WTC11 (cell line): Measurements from ENCODE around the gene ANKZF1.

Source experiments
- AFF4 ChIP-seq: sonication (generic); formaldehyde crosslinking; IDR thresholded peaks from 2 replicates; pipeline ENCODE4 v1.8.1; 2023; ENCODE audit warnings: mild to moderate bottlenecking, missing genetic modification reagents, borderline replicate concordance
- ARID4B ChIP-seq: sonication (generic); formaldehyde crosslinking; IDR thresholded peaks from 2 replicates; pipeline ENCODE4 v1.8.0; 2023; ENCODE audit warnings: missing genetic modification reagents, mild to moderate bottlenecking, borderline replicate concordance
- ATF3 ChIP-seq: sonication (generic); formaldehyde crosslinking; conservative IDR thresholded peaks from 2 replicates; pipeline ENCODE4 v1.8.1; 2022; ENCODE audit warnings: mild to moderate bottlenecking, missing genetic modification reagents
- ATF6 ChIP-seq: sonication (generic); formaldehyde crosslinking; IDR thresholded peaks from 2 replicates; pipeline ENCODE4 v1.8.1; 2023; ENCODE audit warnings: mild to moderate bottlenecking, missing genetic modification reagents
- CTCF ChIP-seq: fragments of 200-600 bp; IDR thresholded peaks from 2 replicates; pipeline ENCODE4 v1.8.0; 2022; ENCODE audit warnings: antibody characterized with exemption
- E2F1 ChIP-seq: sonication (generic); formaldehyde crosslinking; IDR thresholded peaks from 2 replicates; pipeline ENCODE4 v1.8.0; 2022; ENCODE audit warnings: mild to moderate bottlenecking, missing genetic modification reagents
- FOXJ3 ChIP-seq: sonication (generic); formaldehyde crosslinking; IDR thresholded peaks from 2 replicates; pipeline ENCODE4 v1.9.0; 2021; ENCODE audit warnings: missing genetic modification reagents, mild to moderate bottlenecking, borderline replicate concordance
- FOXP4 ChIP-seq: sonication (generic); formaldehyde crosslinking; IDR thresholded peaks from 2 replicates; pipeline ENCODE4 v1.8.0; 2022; ENCODE audit warnings: mild to moderate bottlenecking, missing genetic modification reagents
- PREB ChIP-seq: sonication (generic); formaldehyde crosslinking; IDR thresholded peaks from 2 replicates; pipeline ENCODE4 v1.8.1; 2022; ENCODE audit warnings: mild to moderate bottlenecking, missing genetic modification reagents, moderate library complexity, borderline replicate concordance
- USF1 ChIP-seq: sonication (generic); formaldehyde crosslinking; IDR thresholded peaks from 2 replicates; pipeline ENCODE4 v1.8.0; 2022; ENCODE audit warnings: mild to moderate bottlenecking, missing genetic modification reagents
- ZBTB43 ChIP-seq: sonication (generic); formaldehyde crosslinking; IDR thresholded peaks from 2 replicates; pipeline ENCODE4 v1.8.1; 2023; ENCODE audit warnings: mild to moderate bottlenecking, missing genetic modification reagents
- ZNF281 ChIP-seq: sonication (generic); formaldehyde crosslinking; IDR thresholded peaks from 2 replicates; pipeline ENCODE4 v1.8.0; 2023; ENCODE audit warnings: mild to moderate bottlenecking, missing genetic modification reagents

GRCh38 chr2:219281588-219281987 lies 52.0 kb downstream of the ANKZF1 start:
- TF ChIP-seq CTCF: no peak
- no peak for TF ChIP-seq AFF4 (CRISPR knock-in tag)
- no peak for TF ChIP-seq USF1 (CRISPR knock-in tag)
- no peak for TF ChIP-seq ZNF281 (CRISPR knock-in tag)
- no peak for TF ChIP-seq FOXJ3 (CRISPR knock-in tag)
- no peak for TF ChIP-seq ATF6 (CRISPR knock-in tag)
- no peak for TF ChIP-seq FOXP4
- no peak for TF ChIP-seq PREB (CRISPR knock-in tag)
- TF ChIP-seq ARID4B: no peak
- no peak for TF ChIP-seq ATF3 (CRISPR knock-in tag)
- no peak for TF ChIP-seq E2F1 (CRISPR knock-in tag)
- TF ChIP-seq ZBTB43 (CRISPR knock-in tag): no peak
